Endothelial cell of umbilical vein (primary cell): ENCODE results near the gene DLG1. TPM values are rescaled to one million over a fixed set of nuclear protein-coding genes. Genes with fewer than 3 reads are reported as not detected.

Experiments used
- BruUV-seq: library from RNA; stranded (reverse); fragments of 400-500 nt; replicated peaks from 2 replicates; lab custom pipeline; 2021; lab: Mats Ljungman, UMichigan
- CTCF ChIA-PET: fragments of 300-600, 350-600 bp; sonication (Branson Sonifier 250); formaldehyde crosslinking; loops from one replicate; lab custom pipeline; 2021; ENCODE audit warnings: antibody characterized with exemption, inconsistent platforms; lab: Charles Lee
- POLR2A ChIA-PET: fragments of 300-600, 350-600 bp; sonication (Branson Sonifier 250); formaldehyde crosslinking; loops from one replicate; lab custom pipeline; 2021; ENCODE audit warnings: antibody characterized with exemption, inconsistent platforms; lab: Charles Lee
- DNase-seq: peaks from one replicate; pipeline ENCODE4 v3.0.0-alpha.2; 2011; ENCODE audit warnings: low read depth, low spot score
- FAIRE-seq: peaks from 2 replicates; lab custom pipeline; 2011; peaks lifted over from hg19 to GRCh38; lab: Jason Lieb, UNC
- H2AFZ ChIP-seq: 2 replicates; pipeline ENCODE4 v1.6.0; 2012; ENCODE audit warnings: low read depth, low read length, control low read depth, inconsistent platforms
- H3K27ac ChIP-seq: 2 replicates; pipeline ENCODE4 v1.5.1; 2011; ENCODE audit warnings: low read depth, mild to moderate bottlenecking, control low read depth, low read length, moderate library complexity; ENCODE audit not compliant: insufficient read depth
- H3K27me3 ChIP-seq, 2 experiments: 2 replicates each; pipeline versions ENCODE4 v1.6.0 to v1.6.1; 2011; ENCODE audit warnings: low read length in 2 of 2, mixed read lengths in 1 of 2; ENCODE audit not compliant: control insufficient read depth in 2 of 2, insufficient read depth in 2 of 2
- H3K36me3 ChIP-seq, 2 experiments: 2 replicates in 1 of 2; 3 replicates in 1 of 2; pipeline ENCODE4 v1.5.1; 2011; ENCODE audit warnings: low read length in 2 of 2, mild to moderate bottlenecking in 1 of 2, moderate library complexity in 1 of 2; ENCODE audit not compliant: control insufficient read depth in 2 of 2, insufficient read depth in 2 of 2; ENCODE audit errors: extremely low read depth in 1 of 2
- H3K4me1 ChIP-seq: 3 replicates; pipeline ENCODE4 v1.5.1; 2011; ENCODE audit warnings: mild to moderate bottlenecking, low read length; ENCODE audit not compliant: control insufficient read depth, insufficient read depth; ENCODE audit errors: extremely low read depth
- H3K4me2 ChIP-seq: 2 replicates; pipeline ENCODE4 v1.6.1; 2011; ENCODE audit warnings: low read length, control low read depth, mixed read lengths; ENCODE audit not compliant: insufficient read depth
- H3K4me3 ChIP-seq, 3 experiments: fragments of 200-600 bp in 1 of 3; sonication (generic), shearing (Covaris generic) in 1 of 3; replicated peaks in 1 of 3; 2 replicates each; pipeline ENCODE4 v1.5.1; 2011 to 2016; ENCODE audit warnings: control low read depth in 3 of 3, low read length in 3 of 3, mild to moderate bottlenecking in 2 of 3, inconsistent platforms in 1 of 3, low read depth in 1 of 3, moderate library complexity in 1 of 3; ENCODE audit not compliant: insufficient read depth in 1 of 3
- H3K79me2 ChIP-seq: 2 replicates; pipeline ENCODE4 v1.6.0; 2012; ENCODE audit warnings: low read length, inconsistent platforms; ENCODE audit not compliant: control insufficient read depth, insufficient read depth
- H3K9ac ChIP-seq: replicated peaks from 2 replicates; pipeline ENCODE3; 2011; ENCODE audit warnings: low read length, control low read depth; ENCODE audit not compliant: insufficient read depth; ENCODE audit errors: extremely low read depth
- H3K9me1 ChIP-seq: replicated peaks from 3 replicates; pipeline ENCODE4 v1.6.0; 2011; ENCODE audit warnings: mild to moderate bottlenecking, low read length; ENCODE audit not compliant: control insufficient read depth, insufficient read depth; ENCODE audit errors: extremely low read depth
- H3K9me3 ChIP-seq: replicated peaks from 2 replicates; pipeline ENCODE4 v1.5.1; 2012; ENCODE audit warnings: low read length, inconsistent platforms; ENCODE audit not compliant: control insufficient read depth, insufficient read depth
- H4K20me1 ChIP-seq: replicated peaks from 2 replicates; pipeline ENCODE3; 2011; ENCODE audit warnings: mild to moderate bottlenecking, low read length; ENCODE audit not compliant: control insufficient read depth, insufficient read depth; ENCODE audit errors: extremely low read depth
- CTCF ChIP-seq, 2 donors: IDR thresholded peaks; 1 replicate in 1 of 2; 2 replicates in 1 of 2; pipeline ENCODE4 v1.5.1; 2011; ENCODE audit warnings: low read length in 2 of 2, mild to moderate bottlenecking in 2 of 2, moderate library complexity in 2 of 2, control low read depth in 1 of 2, inconsistent platforms in 1 of 2, low read depth in 1 of 2; ENCODE audit not compliant: insufficient read depth in 1 of 2; ENCODE audit errors: extremely low read depth in 1 of 2
- FOS ChIP-seq: IDR thresholded peaks from 2 replicates; pipeline ENCODE4 v1.6.1; 2011; ENCODE audit warnings: mild to moderate bottlenecking, low read length, moderate library complexity, borderline replicate concordance; ENCODE audit not compliant: insufficient read depth
- GATA2 ChIP-seq: IDR thresholded peaks from 2 replicates; pipeline ENCODE4 v1.7.0; 2011; ENCODE audit warnings: low read depth, mild to moderate bottlenecking, moderate library complexity, mixed read lengths, low read length; ENCODE audit not compliant: insufficient read length, insufficient read depth
- JUN ChIP-seq: IDR thresholded peaks from 2 replicates; pipeline ENCODE4 v1.6.1; 2011; ENCODE audit warnings: borderline replicate concordance, low read depth; ENCODE audit not compliant: insufficient read length, insufficient read depth
- MAX ChIP-seq: IDR thresholded peaks from 2 replicates; pipeline ENCODE4 v1.6.1; 2011; ENCODE audit not compliant: insufficient read depth, insufficient read length
- MYC ChIP-seq: IDR thresholded peaks from one replicate; pipeline ENCODE4 v1.6.1; 2011; ENCODE audit warnings: mild to moderate bottlenecking, low read depth, low read length
- POLR2A ChIP-seq: IDR thresholded peaks from 2 replicates; pipeline ENCODE4 v1.6.1; 2012; ENCODE audit warnings: low read depth, mild to moderate bottlenecking, control low read depth, low read length
- dilution Hi-C: fragments of 300-500 bp; cut with MboI; formaldehyde crosslinking; loops from one replicate; pipeline ENCODE4 v1.15.0; 2019; ENCODE audit warnings: low sequenced_read_pairs; ENCODE audit not compliant: extremely low pct_ligation_motif_present
- intact Hi-C: fragments of 100-400 bp; cut with micrococcal nuclease; formaldehyde crosslinking; loops from one replicate; pipeline ENCODE4 v1.10.0; 2022
- polyA plus RNA-seq, 4 experiments: library from polyadenylated mRNA; depleted of rRNA in 3 of 4; stranded (reverse) in 3 of 4; unstranded in 1 of 4; fragments of >200 nt; gene quantifications; 2 replicates each; pipeline versions ENCODE4 v1.2.1 to v1.2.3, GENCODE V29; 2011 to 2012; ENCODE audit warnings: missing spikeins in 1 of 4
- total RNA-seq: library from RNA; stranded (reverse); gene quantifications from 2 replicates; pipeline ENCODE4 v1.2.3, GENCODE V29; 2021

The DLG1 gene
- total and polyA plus RNA-seq, 2 donors (not counting 3 experiments of a cell fraction or from before 2014, with no cell fraction given): 26.5 to 80.1 TPM

- Histone ChIP-seq H3K9ac (no peak overlapping the region), H4K20me1 (no peaks in the 10 kb centered on the region), H2AFZ (no peak overlapping the region), H3K4me2 (no peak overlapping the region), H3K79me2 (no peaks in the 10 kb centered on the region), H3K27ac (no peak overlapping the region), H3K9me1 (no peaks in the 10 kb centered on the region), H3K36me3 (no peaks in the 10 kb centered on the region), H3K27me3 (no peaks in the 10 kb centered on the region), H3K4me1 (peaks cover 2% of the 10 kb centered on the region), H3K9me3 (no peaks in the 10 kb centered on the region), H3K4me3 (no peak overlapping the region)
- no peak for DNase-seq
- CTCF ChIA-PET: interaction anchor here (1.9 to 4.6 kb wide), 2 partner anchors 29 to 186 kb away, joined by 5 to 40 read pairs; partner anchors contain the start of gene MELTF
- POLR2A ChIA-PET: no interaction called here
- no peak for FAIRE-seq
- dilution Hi-C loops (no loop called here), intact Hi-C loops (loop anchor here (10.0 kb wide), 1 partner anchor 513 kb away; no protein-coding TSS in a partner anchor)
- no peak for TF ChIP-seq MAX
- no peak for TF ChIP-seq POLR2A
- no peak for TF ChIP-seq CTCF (IDR thresholded peaks at IDR 0.05; ENCODE audit: extremely low read depth in 1 of 2, insufficient read depth in 1 of 2, low read depth in 1 of 2, low read length in 2 of 2)
- no peak for TF ChIP-seq GATA2
- TF ChIP-seq JUN: no peak
- TF ChIP-seq FOS: no peak
- no peak for TF ChIP-seq MYC
- no TSS peak for BruUV-seq
Observed at GRCh38 chr3:197001106-197001971, 297.1 kb downstream of the DLG1 start.
